K562 (cell line): ENCODE results near the gene RSPH3. TPM values are rescaled to one million over a fixed set of nuclear protein-coding genes. Genes with fewer than 3 reads are reported as not detected.

Experiments
- ATAC-seq: fragments of 200-7000 bp; cut with Tn5 transposase; 3 replicates; pipeline ENCODE4 v1.9.1; 2020; ENCODE audit warnings: moderate library complexity
- BruUV-seq: library from RNA; stranded (reverse); fragments of 400-500 nt; replicated peaks from 2 replicates; lab custom pipeline; 2021; lab: Mats Ljungman, UMichigan
- CTCF ChIA-PET: fragments of 300-600 bp; formaldehyde crosslinking; extraction: SDS; loops from one replicate; lab custom pipeline; 2021; ENCODE audit warnings: low intra/inter-chr PET ratio; lab: Yijun Ruan, JAX
- POLR2A ChIA-PET: fragments of 300-600, 350-650 bp; sonication (Branson Sonifier 250); formaldehyde crosslinking; extraction: SDS; loops from one replicate; lab custom pipeline; 2021; ENCODE audit warnings: antibody characterized with exemption, inconsistent platforms; lab: Yijun Ruan, JAX
- DNase-seq, 4 experiments: peaks; one replicate each; pipeline versions ENCODE4 v3.0.0 to v3.0.0-alpha.2; 2011 to 2018; ENCODE audit warnings: low spot score in 3 of 4, mixed read lengths in 3 of 4; ENCODE audit errors: extremely low read depth in 1 of 4
- FAIRE-seq: peaks from 2 replicates; lab custom pipeline; 2011; peaks lifted over from hg19 to GRCh38; lab: Jason Lieb, UNC
- H2AFZ ChIP-seq: 2 replicates; pipeline ENCODE4 v1.6.0; 2011; ENCODE audit warnings: low read depth, low read length, control low read depth, inconsistent platforms
- H3K27ac ChIP-seq: fragments of 200-600 bp; 3 replicates; pipeline ENCODE4 v1.8.0; 2011; ENCODE audit warnings: low read depth, mild to moderate bottlenecking, control low read depth, inconsistent platforms, low read length, moderate library complexity, mixed read lengths; ENCODE audit errors: extremely low read depth
- H3K27me3 ChIP-seq, 2 experiments: fragments of 300-600 bp in 1 of 2; 2 replicates in 1 of 2; 3 replicates in 1 of 2; pipeline versions ENCODE4 v1.6.0 to v1.8.0; 2011; ENCODE audit warnings: inconsistent platforms in 2 of 2, low read length in 2 of 2, mild to moderate bottlenecking in 1 of 2, mixed read lengths in 1 of 2, moderate library complexity in 1 of 2; ENCODE audit not compliant: control insufficient read depth in 2 of 2, insufficient read depth in 2 of 2
- H3K36me3 ChIP-seq: fragments of 300-600 bp; 3 replicates; pipeline ENCODE4 v1.8.0; 2011; ENCODE audit warnings: mild to moderate bottlenecking, low read length, inconsistent platforms; ENCODE audit not compliant: control insufficient read depth, insufficient read depth
- H3K4me1 ChIP-seq, 2 experiments: fragments of 200-600 bp in 1 of 2; replicated peaks in 1 of 2; 2 replicates in 1 of 2; 3 replicates in 1 of 2; pipeline versions ENCODE4 v1.5.1 to v1.8.0; 2011; ENCODE audit warnings: inconsistent platforms in 2 of 2, low read length in 2 of 2, mild to moderate bottlenecking in 1 of 2, mixed read lengths in 1 of 2, moderate library complexity in 1 of 2; ENCODE audit not compliant: control insufficient read depth in 2 of 2, insufficient read depth in 2 of 2
- H3K4me2 ChIP-seq: 2 replicates; pipeline ENCODE4 v1.6.1; 2011; ENCODE audit warnings: low read length, control low read depth, inconsistent platforms, mixed read lengths; ENCODE audit not compliant: insufficient read depth
- H3K4me3 ChIP-seq: fragments of 200-600 bp; sonication (generic), shearing (Covaris generic); 2 replicates; pipeline ENCODE4 v1.5.1; 2016; ENCODE audit warnings: control low read depth, inconsistent platforms
- H3K79me2 ChIP-seq: fragments of 200-600 bp; 3 replicates; pipeline ENCODE4 v1.8.0; 2011; ENCODE audit warnings: low read length, inconsistent platforms; ENCODE audit not compliant: control insufficient read depth, insufficient read depth
- H3K9ac ChIP-seq, 2 experiments: 2 replicates each; pipeline versions ENCODE4 v1.6.0 to v1.6.1; 2011; ENCODE audit warnings: low read depth in 2 of 2, low read length in 2 of 2, control low read depth in 1 of 2, inconsistent platforms in 1 of 2, mild to moderate bottlenecking in 1 of 2, mixed read lengths in 1 of 2; ENCODE audit not compliant: insufficient read depth in 1 of 2
- H3K9me1 ChIP-seq: one replicate; pipeline ENCODE4 v1.6.0; 2011; ENCODE audit warnings: inconsistent platforms, mild to moderate bottlenecking, low read length, moderate library complexity; ENCODE audit not compliant: control insufficient read depth, insufficient read depth
- H3K9me3 ChIP-seq: replicated peaks from 2 replicates; pipeline ENCODE4 v1.5.1; 2011; ENCODE audit warnings: low read depth, low read length, inconsistent platforms; ENCODE audit not compliant: control insufficient read depth, insufficient read depth
- H4K20me1 ChIP-seq: replicated peaks from 2 replicates; pipeline ENCODE4 v1.6.1; 2011; ENCODE audit warnings: low read length, inconsistent platforms, mixed read lengths; ENCODE audit not compliant: control insufficient read depth, insufficient read depth
- ARHGAP35 ChIP-seq: fragments of 450-650 bp; IDR thresholded peaks from 2 replicates; pipeline ENCODE4 v1.6.1; 2018; ENCODE audit not compliant: partially characterized antibody
- NFRKB ChIP-seq: fragments of 450-650 bp; IDR thresholded peaks from 2 replicates; pipeline ENCODE4 v1.6.1; 2016; ENCODE audit warnings: low read depth
- TCF7 ChIP-seq: sonication (generic); IDR thresholded peaks from 2 replicates; pipeline ENCODE4 v1.6.1; 2016; ENCODE audit warnings: antibody characterized with exemption, borderline replicate concordance
- XRCC4 ChIP-seq: IDR thresholded peaks from one replicate; pipeline ENCODE4 v1.6.1; 2011; ENCODE audit not compliant: insufficient read depth, insufficient read length; ENCODE audit errors: extremely low read depth
- ZNF444 ChIP-seq: fragments of 250-450 bp; sonication (Bioruptor Pico); IDR thresholded peaks from 2 replicates; pipeline ENCODE4 v1.4.0; 2020; ENCODE audit warnings: mild to moderate bottlenecking, moderate library complexity
- ZNF445 ChIP-seq: fragments of 250-450 bp; sonication (Bioruptor Pico); IDR thresholded peaks from 2 replicates; pipeline ENCODE4 v1.4.0; 2020; ENCODE audit warnings: low read depth, mild to moderate bottlenecking, moderate library complexity
- ZNF507 ChIP-seq: conservative IDR thresholded peaks from 2 replicates; pipeline ENCODE4 v1.6.1; 2017; ENCODE audit warnings: missing genetic modification characterization, missing compliant biosample characterization
- WGBS: fragments of 100-300 bp; shearing (Covaris generic); methylation state at CpG from one replicate; pipeline ENCODE4 v1.1.6; 2016; ENCODE audit warnings: low coverage, mixed read lengths; ENCODE audit not compliant: insufficient coverage; ENCODE audit errors: missing lambda C conversion rate; 5-methylcytosine and 5-hydroxymethylcytosine counted together
- in situ Hi-C: fragments of 300-500 bp; cut with MboI; formaldehyde crosslinking; loops from 4 replicates; pipeline ENCODE4 v1.15.0; 2018; ENCODE audit warnings: inconsistent platforms, mixed read lengths
- intact Hi-C: fragments of 100-400 bp; cut with micrococcal nuclease; formaldehyde crosslinking; loops from 2 replicates; pipeline ENCODE4 v1.14.2; 2022
- polyA plus RNA-seq, 8 experiments: library from polyadenylated mRNA; depleted of rRNA in 4 of 8; stranded (reverse) in 5 of 8; unstranded in 3 of 8; fragments of >200 nt; fragmentation: Nextera tagmentation in 2 of 8; fragmentation: Illumina TruSeq in 1 of 8; extraction: Ambion mirVana in 2 of 8; extraction: Trizol in 1 of 8; gene quantifications; 2 replicates each; pipeline versions ENCODE4 v1.2.1 to v1.2.3, GENCODE V29; 2011 to 2014; ENCODE audit warnings: inconsistent platforms in 1 of 8, missing spikeins in 1 of 8
- total RNA-seq, 7 experiments: library from RNA; depleted of rRNA in 6 of 7; stranded (reverse); fragments of >200 nt in 6 of 7; fragmentation: Illumina TruSeq in 2 of 7; extraction: Trizol in 2 of 7; gene quantifications; 2 replicates each; pipeline versions ENCODE4 v1.2.1 to v1.2.3, GENCODE V29; 2011 to 2021; ENCODE audit warnings: low replicate concordance in 1 of 7
- TF ChIP-seq, protein P1 (sequence below): sonication (generic); formaldehyde crosslinking; IDR thresholded peaks from 2 replicates; pipeline ENCODE4 v1.5.0; 2020; ENCODE audit warnings: missing genetic modification reagents
- TF ChIP-seq, protein P2 (sequence below), 2 experiments: fragments of 250-450 bp in 1 of 2; fragments of 450-650 bp in 1 of 2; sonication (Bioruptor Pico) in 1 of 2; IDR thresholded peaks; 2 replicates each; pipeline versions ENCODE4 v1.6.1 to v1.8.0; 2016 to 2021; ENCODE audit warnings: mild to moderate bottlenecking in 2 of 2, moderate library complexity in 2 of 2, missing compliant biosample characterization in 1 of 2, missing genetic modification characterization in 1 of 2
- TF ChIP-seq, protein P3 (sequence below): fragments of 450-650 bp; IDR thresholded peaks from 2 replicates; pipeline ENCODE4 v1.6.1; 2016; ENCODE audit warnings: low read depth

RSPH3 gene
- total and polyA plus RNA-seq, 9 of the 15 experiments (the other 6 are each of a cell fraction or from before 2014, with no cell fraction given) = 0.52 to 2.9 (median 1.5) TPM

DNA sequence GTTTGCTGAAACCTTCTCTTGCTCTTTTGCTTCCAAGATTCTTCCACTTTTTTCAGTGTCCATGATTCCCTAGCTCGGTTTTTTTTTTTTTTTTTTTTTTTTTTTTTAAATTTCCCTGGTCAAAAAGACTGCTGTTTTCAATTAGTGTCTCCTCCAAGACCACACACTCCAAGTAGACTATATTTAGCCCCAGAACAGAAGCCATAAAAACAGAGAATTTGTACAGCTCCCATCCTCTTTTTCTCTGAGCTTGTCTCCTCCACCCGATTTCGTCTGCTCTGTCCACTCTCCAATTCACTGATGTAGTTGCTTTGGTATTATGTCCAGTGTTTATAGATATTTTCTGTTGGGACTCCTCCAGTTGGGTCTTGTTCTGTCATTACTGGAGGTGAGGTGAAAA, 37.6 kb downstream of the RSPH3 start:
- in situ Hi-C loops (no loop called here), intact Hi-C loops (loop anchor here (5.0 kb wide), 1 partner anchor 95 kb away; no protein-coding TSS in a partner anchor)
- H3K4me2 ChIP-seq = no peak overlapping the region
- DNase-seq (no peak), FAIRE-seq (no peak), ATAC-seq (no peak)
- H3K36me3 ChIP-seq = no peaks in the 10 kb centered on the region
- BruUV-seq = no TSS peak
- H3K27me3 ChIP-seq = no peaks in the 10 kb centered on the region
- ChIA-PET CTCF (interaction anchor here (0.6 kb wide), 1 partner anchor 167 kb away, joined by 5 read pairs; no protein-coding TSS in a partner anchor), POLR2A (interaction anchor here (1.2 to 2.4 kb wide), 2 partner anchors 8 to 109 kb away, joined by 4 to 8 read pairs; no protein-coding TSS in a partner anchor)
- 7% methylated on average over 3 of the region's 3 CpGs for WGBS
- no peaks in the 10 kb centered on the region for H3K79me2 ChIP-seq
- no peaks in the 10 kb centered on the region for H3K9me1 ChIP-seq
- H3K27ac ChIP-seq = no peak overlapping the region
- H3K9me3 ChIP-seq = no peaks in the 10 kb centered on the region
- no peak overlapping the region for H3K4me3 ChIP-seq
- no peak overlapping the region for H3K9ac ChIP-seq
- peaks cover 0 to 3% of the 10 kb centered on the region in 2 experiments; a peak in 1 of 5 replicates for H3K4me1 ChIP-seq
- no peak overlapping the region for H2AFZ ChIP-seq
- H4K20me1 ChIP-seq = no peaks in the 10 kb centered on the region
- TF ChIP-seq, protein P1, sequence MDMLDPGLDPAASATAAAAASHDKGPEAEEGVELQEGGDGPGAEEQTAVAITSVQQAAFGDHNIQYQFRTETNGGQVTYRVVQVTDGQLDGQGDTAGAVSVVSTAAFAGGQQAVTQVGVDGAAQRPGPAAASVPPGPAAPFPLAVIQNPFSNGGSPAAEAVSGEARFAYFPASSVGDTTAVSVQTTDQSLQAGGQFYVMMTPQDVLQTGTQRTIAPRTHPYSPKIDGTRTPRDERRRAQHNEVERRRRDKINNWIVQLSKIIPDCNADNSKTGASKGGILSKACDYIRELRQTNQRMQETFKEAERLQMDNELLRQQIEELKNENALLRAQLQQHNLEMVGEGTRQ = no peak
- TF ChIP-seq NFRKB (no peak), ZNF445 (no peak), ZNF507 (tag) (no peak), ARHGAP35 (no peak), XRCC4 (no peak), TCF7 (no peak), ZNF444 (CRISPR knock-in tag) (no peak)
- TF ChIP-seq, protein P2, sequence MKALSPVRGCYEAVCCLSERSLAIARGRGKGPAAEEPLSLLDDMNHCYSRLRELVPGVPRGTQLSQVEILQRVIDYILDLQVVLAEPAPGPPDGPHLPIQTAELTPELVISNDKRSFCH (CRISPR knock-in tag; IDR thresholded peaks at IDR 0.05) = no peak
- TF ChIP-seq, protein P2 (tag; IDR thresholded peaks at IDR 0.05) = no peak
- TF ChIP-seq, protein P3, sequence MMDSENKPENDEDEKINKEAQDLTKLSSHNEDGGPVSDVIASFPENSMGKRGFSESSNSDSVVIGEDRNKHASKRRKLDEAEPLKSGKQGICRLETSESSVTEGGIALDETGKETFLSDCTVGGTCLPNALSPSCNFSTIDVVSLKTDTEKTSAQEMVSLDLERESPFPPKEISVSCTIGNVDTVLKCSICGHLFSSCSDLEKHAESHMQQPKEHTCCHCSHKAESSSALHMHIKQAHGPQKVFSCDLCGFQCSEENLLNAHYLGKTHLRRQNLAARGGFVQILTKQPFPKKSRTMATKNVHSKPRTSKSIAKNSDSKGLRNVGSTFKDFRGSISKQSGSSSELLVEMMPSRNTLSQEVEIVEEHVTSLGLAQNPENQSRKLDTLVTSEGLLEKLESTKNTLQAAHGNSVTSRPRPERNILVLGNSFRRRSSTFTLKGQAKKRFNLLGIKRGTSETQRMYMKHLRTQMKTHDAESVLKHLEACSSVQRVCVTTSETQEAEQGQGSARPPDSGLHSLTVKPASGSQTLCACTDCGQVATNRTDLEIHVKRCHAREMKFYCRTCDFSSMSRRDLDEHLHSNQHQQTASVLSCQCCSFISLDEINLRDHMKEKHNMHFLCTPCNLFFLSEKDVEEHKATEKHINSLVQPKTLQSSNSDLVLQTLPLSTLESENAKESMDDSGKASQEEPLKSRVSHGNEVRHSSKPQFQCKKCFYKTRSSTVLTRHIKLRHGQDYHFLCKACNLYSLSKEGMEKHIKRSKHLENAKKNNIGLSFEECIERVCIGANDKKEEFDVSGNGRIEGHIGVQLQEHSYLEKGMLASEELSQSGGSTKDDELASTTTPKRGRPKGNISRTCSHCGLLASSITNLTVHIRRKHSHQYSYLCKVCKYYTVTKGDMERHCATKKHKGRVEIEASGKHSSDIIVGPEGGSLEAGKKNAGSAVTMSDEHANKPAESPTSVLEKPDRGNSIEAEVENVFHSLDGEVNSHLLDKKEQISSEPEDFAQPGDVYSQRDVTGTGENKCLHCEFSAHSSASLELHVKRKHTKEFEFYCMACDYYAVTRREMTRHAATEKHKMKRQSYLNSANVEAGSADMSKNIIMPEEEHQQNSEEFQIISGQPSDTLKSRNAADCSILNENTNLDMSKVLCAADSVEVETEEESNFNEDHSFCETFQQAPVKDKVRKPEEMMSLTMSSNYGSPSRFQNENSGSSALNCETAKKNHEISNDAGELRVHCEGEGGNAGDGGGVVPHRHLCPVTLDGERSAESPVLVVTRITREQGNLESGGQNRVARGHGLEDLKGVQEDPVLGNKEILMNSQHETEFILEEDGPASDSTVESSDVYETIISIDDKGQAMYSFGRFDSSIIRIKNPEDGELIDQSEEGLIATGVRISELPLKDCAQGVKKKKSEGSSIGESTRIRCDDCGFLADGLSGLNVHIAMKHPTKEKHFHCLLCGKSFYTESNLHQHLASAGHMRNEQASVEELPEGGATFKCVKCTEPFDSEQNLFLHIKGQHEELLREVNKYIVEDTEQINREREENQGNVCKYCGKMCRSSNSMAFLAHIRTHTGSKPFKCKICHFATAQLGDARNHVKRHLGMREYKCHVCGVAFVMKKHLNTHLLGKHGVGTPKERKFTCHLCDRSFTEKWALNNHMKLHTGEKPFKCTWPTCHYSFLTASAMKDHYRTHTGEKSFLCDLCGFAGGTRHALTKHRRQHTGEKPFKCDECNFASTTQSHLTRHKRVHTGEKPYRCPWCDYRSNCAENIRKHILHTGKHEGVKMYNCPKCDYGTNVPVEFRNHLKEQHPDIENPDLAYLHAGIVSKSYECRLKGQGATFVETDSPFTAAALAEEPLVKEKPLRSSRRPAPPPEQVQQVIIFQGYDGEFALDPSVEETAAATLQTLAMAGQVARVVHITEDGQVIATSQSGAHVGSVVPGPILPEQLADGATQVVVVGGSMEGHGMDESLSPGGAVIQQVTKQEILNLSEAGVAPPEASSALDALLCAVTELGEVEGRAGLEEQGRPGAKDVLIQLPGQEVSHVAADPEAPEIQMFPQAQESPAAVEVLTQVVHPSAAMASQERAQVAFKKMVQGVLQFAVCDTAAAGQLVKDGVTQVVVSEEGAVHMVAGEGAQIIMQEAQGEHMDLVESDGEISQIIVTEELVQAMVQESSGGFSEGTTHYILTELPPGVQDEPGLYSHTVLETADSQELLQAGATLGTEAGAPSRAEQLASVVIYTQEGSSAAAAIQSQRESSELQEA = no peak
